ENCODE data around the gene ATG14. TPM values are rescaled to one million over a fixed set of nuclear protein-coding genes. Genes with fewer than 3 reads are reported as not detected.
A peak's percentile ranks its signal among the peaks of the same experiment; 100 is the strongest.
"Not testable (repeated sequence)": the region's sequence is repeated elsewhere in the genome, so short reads cannot be mapped to it uniquely, and the experiment has no call there.

Gene ATG14, protein sequence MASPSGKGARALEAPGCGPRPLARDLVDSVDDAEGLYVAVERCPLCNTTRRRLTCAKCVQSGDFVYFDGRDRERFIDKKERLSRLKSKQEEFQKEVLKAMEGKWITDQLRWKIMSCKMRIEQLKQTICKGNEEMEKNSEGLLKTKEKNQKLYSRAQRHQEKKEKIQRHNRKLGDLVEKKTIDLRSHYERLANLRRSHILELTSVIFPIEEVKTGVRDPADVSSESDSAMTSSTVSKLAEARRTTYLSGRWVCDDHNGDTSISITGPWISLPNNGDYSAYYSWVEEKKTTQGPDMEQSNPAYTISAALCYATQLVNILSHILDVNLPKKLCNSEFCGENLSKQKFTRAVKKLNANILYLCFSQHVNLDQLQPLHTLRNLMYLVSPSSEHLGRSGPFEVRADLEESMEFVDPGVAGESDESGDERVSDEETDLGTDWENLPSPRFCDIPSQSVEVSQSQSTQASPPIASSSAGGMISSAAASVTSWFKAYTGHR
- 13.1 and 15.3 TPM in 2 replicates for total RNA-seq

DNA sequence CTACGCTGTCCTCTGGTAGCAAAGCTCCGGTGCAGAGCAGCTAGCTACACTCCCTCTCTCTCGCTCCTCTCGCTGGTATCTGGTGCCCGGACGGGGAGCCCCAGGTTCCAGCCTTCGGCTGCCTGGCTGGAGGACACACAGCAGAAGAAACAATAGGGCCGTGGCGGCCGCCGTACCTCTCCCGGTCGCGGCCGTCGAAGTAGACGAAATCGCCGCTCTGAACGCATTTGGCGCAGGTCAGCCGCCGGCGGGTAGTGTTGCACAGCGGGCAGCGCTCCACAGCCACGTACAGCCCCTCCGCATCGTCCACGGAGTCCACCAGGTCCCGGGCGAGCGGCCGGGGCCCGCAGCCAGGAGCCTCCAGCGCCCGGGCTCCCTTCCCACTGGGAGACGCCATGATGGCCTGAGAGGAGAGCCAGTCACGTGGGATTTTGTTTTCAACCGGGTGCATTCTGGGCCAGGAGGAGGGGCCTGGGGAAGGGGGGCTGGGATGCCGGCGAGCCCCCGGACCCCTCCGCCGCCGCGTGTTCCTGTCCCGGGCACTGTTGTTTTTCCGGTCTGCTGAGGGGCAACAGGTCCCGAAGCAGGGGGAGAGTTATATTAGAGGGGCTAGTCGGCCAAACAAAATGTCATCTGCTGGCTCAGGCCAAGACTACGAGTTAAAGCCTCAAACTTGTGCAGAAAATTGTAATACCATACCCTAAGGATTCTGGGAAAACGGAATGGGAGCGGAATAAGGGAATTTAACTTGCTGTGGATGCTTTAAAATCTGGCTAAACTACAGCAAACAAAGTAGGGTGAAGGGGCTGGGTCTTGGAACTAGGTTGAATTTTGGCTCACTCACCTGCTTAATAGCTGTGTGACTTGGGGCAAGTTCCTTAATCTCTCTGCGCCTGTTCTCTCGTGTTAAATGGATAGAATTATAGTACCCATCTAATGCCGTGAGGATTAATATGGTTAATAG is at the start of gene ATG14:
Gene ATG14 (minus strand): TSS at position 405 of the 964 bp plus-strand sequence. CDS start 8 bp downstream, at position 397.
- no peak for DNase-seq (ENCODE audit: low read depth, low spot score)

DNA sequence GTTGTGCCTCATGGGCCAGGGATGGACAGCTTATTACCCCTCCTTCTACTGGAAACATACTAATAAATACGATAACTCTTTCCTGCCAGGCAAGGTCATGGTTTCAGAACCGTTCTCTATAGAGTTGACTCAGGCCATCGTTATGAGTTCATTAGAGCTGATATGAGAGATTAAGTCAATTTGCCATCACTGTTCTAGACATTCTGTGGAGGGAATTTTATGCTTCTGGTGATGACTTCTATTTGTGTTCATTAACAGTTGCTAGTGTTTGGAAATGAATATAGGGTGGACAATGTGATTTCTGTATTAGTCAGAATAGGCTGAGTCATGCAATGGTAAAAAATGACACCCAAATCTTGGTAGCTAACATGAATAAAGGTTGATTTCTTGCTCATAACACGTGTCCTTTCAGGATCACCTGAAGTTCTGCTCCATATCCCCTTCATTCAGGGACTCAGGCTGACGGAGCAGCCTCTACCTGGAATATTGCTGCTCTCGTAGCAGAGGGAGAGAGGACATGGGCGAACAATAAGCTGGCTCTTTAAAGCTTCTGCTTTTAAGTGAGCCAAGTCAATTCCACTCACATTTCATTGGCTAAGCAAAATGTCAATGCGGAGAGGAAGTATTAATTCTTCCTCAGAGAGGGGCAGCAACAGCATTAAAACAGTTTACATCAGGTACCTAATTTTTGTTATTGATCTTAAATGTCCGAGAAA is 47.3 kb upstream of the ATG14 start:
- DNase-seq (ENCODE audit: low read depth, low spot score), result no peak

DNA sequence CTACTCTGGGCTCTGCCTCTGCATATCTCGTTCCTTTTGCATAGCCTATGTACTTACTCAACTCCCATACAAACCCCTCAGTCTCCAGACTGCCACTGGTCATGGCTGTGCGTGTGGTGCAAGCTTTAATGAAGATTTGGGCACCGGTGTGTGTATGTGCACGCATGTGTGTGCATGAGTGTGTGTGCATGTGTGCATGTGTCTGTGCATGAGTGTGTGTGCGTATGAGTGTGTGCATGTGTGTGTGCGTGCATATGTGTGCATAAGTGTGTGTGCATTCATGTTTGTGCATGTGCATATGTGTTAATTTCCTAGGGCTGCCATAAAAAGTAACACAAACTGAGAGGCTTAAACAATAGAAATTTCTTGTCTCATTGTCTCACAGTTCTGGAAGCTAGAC is 45.9 kb upstream of the ATG14 start:
- DNase-seq (ENCODE audit: low read depth, low spot score), result no peak

DNA sequence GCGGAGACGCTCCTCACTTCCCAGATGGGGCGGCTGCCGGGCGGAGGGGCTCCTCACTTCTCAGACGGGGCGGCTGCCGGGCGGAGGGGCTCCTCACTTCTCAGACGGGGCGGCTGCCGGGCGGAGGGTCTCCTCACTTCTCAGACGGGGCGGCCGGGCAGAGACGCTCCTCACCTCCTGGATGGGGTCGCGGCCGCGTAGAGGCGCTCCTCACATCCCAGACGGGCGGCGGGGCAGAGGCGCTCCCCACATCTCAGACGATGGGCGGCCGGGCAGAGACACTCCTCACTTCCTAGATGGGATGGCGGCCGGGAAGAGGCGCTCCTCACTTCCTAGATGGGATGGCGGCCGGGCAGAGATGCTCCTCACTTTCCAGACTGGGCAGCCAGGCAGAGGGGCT is 44.8 kb upstream of the ATG14 start:
- DNase-seq (ENCODE audit: low read depth, low spot score), result not testable (repeated sequence)

DNA sequence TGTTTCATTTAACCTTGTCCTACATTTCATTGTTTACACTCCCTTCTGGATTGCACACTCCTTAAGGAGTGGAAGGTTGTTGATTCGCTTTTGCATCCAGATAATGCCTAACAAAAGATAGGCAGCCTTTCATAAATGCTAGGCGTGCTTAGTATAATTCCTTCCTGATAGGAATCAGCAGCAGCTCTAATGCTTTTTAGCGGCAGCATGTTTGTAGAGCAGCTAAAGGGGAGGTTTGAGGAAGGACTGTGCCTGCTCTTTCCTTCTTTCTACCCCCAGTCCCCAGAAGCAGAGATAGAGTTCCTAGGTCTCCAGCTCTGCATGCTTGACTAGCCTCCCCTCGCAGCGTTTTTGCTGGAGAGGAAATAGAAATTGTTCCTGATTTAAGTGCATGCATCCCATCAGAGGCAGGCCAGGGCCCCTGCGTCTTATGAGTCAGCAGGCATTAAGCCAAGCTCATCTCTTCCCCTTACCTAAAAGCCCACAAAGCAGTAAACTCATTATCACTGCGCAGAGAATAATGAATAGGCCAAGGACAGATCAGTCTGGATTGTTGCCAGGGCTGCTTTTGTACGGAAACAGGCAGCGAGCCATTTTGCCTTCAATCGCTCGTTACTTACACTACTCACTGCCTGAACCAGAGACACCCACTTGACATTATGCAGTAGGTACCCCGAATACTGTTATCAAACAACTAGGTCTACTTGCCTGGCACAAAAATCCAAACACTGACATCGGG is 42.8 kb upstream of the ATG14 start:
- peak; percentile 49 for DNase-seq (ENCODE audit: low read depth, low spot score)

DNA sequence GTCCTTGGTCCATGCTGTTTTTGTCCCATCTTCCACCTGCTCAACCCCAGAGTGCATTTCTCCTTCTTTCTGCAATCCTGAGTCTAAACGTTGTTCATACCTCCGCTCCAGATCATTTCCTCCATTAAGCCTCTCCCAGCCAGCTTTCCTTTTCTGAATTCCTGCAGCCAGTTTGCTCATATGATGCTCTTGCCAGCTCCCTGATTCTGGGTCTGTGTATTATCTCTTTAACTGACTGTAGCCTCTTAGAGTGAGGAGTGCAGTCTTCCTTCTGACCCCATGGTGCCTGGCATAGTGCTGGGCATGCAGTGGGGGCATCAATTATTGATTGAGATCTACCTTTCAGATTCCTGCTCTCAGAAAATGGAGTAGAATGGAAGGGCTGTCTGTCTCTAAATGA is 40.3 kb upstream of the ATG14 start:
- DNase-seq (ENCODE audit: low read depth, low spot score), result no peak

DNA sequence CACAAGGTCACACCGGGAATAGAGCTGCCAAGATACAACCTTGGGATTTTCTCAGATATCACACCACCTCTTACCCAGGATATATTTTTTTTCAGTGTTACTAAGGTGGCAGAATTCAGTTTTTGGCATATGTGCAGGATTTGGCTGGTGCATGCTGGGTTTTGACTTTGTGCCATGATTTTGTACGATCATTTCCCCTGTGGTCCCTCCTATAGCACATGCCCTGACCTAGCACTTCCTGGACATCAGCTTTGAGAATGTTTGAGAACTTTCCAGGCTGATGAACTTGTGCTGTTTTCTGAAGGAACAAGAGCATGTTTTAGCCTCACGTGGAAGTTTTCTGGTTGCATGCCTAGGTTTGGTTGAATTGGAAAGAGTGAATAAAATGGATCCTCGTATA is 39.8 kb upstream of the ATG14 start:
- peak; percentile 36 for DNase-seq (ENCODE audit: low read depth, low spot score)

DNA sequence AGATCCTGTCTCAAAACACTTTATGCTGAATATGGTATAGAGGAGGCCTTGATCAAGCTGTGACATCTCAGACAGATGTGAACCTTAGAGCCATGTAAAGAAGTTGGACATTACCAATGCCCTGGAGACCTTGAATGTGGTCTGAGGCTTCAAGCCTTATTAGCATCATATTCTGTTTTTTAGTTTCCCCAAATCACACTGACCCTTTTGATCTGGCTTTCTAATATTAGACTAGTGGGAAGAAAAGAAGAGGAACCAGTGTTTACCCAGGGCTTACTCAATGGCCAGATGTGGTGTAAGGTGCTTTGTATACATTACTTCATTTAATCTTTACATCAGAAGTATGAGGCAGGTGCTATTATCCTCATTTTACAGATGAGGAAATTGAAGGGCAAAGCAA is 39.4 kb upstream of the ATG14 start:
- no peak for DNase-seq (ENCODE audit: low read depth, low spot score)

DNA sequence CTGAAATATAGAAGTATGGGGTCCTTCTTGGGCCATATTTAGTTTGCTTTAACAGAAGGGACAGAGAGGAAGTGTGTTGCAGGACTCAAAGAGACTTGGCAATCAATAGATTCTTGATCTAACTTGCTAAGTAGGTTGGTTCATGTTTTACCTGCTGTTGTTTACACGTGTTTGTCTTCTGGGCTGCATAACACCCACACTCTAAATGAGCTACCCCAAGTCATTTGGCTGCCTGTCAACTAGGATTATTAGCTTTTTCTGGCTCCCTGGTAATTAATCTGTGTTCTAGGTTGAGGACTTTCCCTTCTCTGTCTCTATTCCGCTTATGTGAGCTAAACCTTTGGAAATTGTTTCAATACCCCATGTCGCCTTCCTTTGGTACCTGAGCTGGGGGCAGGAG is 38.9 kb upstream of the ATG14 start:
- DNase-seq (ENCODE audit: low read depth, low spot score), result no peak

DNA sequence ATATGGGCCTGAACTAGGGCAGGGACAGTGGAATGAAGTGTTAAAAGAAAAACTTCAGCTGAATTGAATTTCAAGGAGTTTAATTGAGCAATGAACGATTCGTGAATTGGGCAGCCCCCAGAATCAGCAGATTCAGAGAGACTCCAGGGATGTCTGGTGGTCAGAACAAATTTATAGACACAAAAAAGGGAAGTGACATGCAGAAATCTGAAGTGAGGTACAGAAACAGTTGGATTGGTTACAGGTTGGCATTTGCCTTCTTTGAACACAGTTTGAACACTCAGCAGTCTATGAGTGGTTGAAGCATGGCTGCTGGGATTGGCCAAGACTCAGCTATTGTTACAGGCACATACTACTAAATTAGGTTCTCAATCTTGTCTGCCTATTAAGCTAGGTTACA is 38.5 kb upstream of the ATG14 start:
- no peak for DNase-seq (ENCODE audit: low read depth, low spot score)

DNA sequence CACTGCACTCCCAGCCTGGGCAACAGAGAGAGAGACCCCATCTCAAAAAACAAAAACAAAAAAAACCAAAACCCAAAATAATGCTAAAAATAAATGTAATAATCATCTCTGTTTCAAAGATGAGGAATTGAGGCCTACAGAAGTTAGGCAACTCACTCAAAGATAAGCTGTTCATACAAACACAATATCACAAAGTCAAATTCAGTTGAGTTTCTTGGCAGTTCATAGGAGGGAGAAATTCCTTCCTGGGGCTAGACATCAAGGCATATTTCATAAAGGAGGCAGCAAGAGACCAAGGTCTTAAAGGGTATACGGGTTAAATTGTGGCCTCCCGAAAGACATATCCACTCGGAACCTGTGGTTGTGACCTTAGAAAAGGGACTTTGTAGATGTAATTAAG is 37.5 kb upstream of the ATG14 start:
- DNase-seq (ENCODE audit: low read depth, low spot score), result no peak

DNA sequence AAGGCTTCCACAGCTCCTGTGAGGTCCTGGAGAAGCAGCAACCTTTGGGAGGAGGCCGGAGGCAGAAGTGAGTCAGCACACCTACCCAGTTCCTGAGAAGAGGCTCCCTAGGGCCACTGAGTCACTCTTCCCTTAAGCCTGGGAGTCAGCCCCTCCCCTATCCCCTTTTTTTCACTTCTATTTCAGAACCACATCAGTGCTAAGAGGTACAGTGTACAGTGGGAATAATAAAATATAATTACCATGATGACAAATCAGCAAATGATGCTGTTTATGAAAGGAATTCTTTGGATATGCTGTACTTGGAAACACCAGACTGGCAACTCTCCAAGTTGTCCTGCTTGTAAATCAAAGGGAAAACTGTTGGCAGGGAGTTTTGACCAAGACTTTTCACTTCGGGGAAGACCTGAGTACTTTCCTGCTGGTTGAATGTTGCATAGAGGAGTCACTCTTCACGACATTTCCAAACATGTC is 36.5 kb upstream of the ATG14 start:
- peak; percentile 87 for DNase-seq (ENCODE audit: low read depth, low spot score)

DNA sequence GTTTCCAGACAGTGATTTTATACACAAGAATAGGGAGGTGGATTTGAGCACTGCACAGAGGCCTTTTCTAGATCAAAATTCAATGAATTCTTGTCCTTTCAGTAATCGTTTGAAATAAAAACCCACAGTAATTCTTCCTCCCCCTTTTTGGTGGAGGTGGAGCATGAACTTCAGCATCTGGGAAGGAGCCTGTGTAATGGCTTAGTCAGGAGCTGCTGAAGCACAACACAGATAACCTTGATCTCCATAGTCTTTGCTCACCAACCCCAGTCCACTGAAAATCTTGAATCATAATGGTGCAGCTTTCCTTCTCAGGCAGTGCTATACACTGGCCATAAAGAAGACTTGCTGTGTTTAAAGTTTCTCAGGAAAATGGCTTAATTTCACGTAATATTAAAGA is 35.2 kb upstream of the ATG14 start:
- DNase-seq (ENCODE audit: low read depth, low spot score), result peak; percentile 10

DNA sequence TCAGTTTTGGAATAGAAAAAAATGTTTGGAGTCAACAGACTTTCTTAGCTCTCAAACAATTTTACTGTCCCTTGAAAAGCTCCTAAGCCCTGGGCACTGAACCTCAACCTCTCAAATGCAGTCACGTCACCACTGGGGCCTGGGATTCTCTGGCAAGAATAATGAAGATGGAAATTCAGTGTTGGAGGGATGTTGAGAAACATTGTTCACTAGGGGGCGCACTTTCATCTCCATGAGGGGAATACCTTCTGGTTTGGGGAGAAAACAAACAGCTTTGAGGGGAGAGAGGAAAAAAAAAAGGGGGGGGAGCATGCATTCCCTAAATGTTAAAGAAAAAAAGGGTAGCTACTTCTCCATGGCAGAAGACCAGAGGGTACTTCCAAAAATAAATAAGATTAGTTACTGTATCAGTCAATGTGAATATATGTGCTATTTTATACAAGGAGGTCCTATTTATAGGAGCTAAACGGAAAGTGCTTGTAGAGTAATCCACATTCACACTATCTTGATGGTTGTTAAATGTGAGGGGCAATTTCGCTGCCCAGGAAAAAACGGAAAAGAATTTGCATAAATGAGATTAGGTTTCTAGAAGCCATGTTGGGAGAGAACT is 34.6 kb upstream of the ATG14 start:
- DNase-seq (ENCODE audit: low read depth, low spot score), result peak; percentile 52

DNA sequence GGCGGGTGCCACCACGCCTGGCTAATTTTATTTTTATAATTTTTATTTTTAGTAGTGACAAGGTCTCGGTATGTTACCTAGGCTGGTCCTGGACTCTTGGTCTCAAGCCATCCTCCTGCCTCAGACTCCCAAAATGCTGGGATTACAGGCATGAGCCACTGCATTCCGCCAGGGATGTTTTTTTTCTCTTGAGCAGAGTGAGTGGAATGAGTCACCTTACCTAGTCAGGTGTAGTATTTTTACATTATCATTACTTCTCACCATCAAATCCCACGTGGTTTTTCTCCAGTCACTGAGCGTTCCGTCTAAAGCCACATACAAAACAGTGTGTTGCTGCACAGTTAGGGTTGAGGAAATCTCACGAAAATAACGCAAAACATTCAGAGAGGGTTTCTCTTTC is 29.7 kb upstream of the ATG14 start:
- DNase-seq (ENCODE audit: low read depth, low spot score), result no peak

DNA sequence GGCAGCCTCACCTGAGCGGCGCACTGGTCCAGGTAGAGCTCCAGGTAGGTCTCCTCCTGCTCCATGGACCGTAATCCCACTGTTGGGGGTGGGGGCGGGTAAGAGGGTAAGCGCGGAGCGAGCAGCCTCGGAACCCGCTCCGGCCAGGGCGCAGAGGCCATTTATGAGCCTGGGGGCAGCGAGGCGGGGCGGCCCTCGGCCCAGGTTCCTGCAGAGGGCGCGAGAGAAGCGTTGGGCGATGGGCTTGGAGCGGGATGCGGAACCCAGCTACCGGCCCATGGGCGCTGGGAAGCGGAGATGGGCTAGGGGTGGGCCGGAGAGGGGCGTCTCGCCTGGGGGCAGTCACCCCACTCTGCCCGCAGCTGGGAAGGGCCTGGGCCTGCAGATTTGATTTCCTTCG is 28.8 kb upstream of the ATG14 start, which contains the start of gene TBPL2:
Gene TBPL2 (minus strand): TSS at position 232 of the 400 bp plus-strand sequence. CDS start 167 bp downstream, at position 65.
- DNase-seq (ENCODE audit: low read depth, low spot score), result no peak

DNA sequence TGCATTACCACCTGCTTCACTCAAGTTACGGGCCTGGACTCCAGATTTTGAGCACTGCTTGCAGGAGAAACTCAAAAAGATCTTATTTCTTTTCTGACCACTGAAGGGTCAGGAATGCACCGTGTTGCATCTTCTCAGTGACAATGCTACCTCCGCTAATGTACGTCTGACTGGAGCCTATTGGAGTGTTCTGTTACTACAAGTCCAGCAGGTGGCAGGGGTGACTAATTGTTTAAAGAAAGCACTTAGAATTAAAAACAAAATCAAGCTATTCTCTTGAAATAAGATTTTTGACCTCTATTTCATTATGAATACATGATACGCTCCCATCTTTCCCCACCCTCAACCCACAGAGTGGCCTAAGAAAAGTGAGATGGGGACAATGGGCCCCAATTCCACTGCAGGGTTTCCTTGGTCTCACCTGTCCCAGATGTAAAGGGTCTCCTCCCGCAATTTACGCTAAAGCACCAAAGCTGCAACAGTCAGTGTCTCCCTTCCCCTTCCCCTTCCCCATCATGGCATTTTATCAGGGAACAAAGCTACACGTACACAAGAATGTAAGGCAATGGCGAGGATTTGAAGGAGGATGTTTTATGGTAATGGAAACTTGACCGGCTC is 26.5 kb upstream of the ATG14 start:
- no peak for DNase-seq (ENCODE audit: low read depth, low spot score)

DNA sequence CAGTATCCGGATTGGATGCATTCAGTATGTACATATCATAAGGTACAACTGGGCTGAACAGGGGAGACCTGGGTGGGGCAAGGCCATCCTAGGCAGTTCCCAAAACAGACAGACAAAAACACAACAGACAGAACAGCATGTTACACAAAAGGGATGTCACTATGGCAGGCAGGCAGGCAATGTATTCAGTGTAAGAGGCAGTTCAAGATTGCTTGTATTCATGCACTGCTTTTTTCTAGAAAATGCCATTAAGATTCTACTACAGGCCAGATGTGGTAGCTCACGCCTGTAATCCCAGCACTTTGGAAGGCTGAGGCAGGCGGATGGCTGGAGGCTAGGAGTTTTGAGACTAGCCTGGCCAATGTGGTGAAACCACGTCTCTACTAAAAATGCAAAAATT is 25.3 kb upstream of the ATG14 start:
- no peak for DNase-seq (ENCODE audit: low read depth, low spot score)

DNA sequence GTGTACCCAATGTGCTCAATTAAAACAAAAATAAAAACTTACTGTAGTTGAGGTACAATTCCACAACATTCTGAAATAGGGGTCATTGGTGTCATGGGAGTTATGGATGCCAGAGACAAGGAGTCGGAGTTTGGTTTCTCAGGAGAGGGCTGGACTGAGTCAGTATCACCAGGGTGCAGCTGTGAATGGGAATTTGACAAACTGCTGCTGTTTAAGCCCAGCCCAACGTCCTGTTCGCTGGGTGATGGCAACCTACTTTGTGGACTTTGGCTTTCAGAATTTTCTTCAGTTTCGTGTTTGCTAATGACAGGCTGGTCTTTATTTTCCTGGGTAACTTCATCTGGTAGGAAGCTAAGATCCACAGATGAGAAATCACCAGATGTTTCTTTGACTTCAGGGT is 24.9 kb upstream of the ATG14 start:
- DNase-seq (ENCODE audit: low read depth, low spot score), result no peak

DNA sequence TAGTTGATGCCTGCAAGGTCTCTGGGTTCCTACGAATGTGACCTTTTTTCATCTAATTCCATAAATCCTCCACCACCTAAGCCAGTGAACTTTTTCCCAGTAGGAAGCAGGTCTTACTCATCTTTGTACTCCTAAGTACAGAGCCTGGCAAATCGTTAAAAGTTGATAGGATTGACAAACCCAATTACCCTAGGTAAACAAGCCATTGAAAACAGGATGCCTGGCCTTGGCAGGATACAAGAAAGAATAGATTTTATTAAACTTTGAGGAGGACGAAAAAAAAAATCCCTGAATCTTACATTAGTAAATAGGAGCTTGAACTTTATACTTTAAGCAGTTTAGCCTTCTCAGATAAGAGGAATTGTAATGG is 23.2 kb upstream of the ATG14 start:
- DNase-seq (ENCODE audit: low read depth, low spot score), result no peak
